ENCODE data around the gene PTPRG.

GRCh38 chr3:61733876-61734275 is 172.5 kb downstream of the PTPRG start:
- no peak for TF ChIP-seq CTCF (IDR thresholded peaks at IDR 0.05; ENCODE audit: insufficient read depth, low read depth, low read length)
- TF ChIP-seq EZH2 (IDR thresholded peaks at IDR 0.05; ENCODE audit: insufficient read depth, low read length) = no peak
